K562 (cell line): ENCODE data around the gene VHLL. TPM values are rescaled to one million over a fixed set of nuclear protein-coding genes. Genes with fewer than 3 reads are reported as not detected.

ENCODE experiments used
- AFF1 ChIP-seq, 2 experiments: fragments of 450-650 bp; IDR thresholded peaks; 2 replicates each; pipeline ENCODE4 v1.6.1; 2018; ENCODE audit warnings: mild to moderate bottlenecking in 2 of 2, low read depth in 1 of 2; ENCODE audit not compliant: partially characterized antibody in 2 of 2
- AFF4 ChIP-seq: sonication (generic); formaldehyde crosslinking; IDR thresholded peaks from 2 replicates; pipeline ENCODE4 v1.8.0; 2023; ENCODE audit warnings: mild to moderate bottlenecking, missing genetic modification reagents
- BRD4 ChIP-seq: fragments of 200-600 bp; sonication (generic); IDR thresholded peaks from 2 replicates; pipeline ENCODE4 v1.6.1; 2017; ENCODE audit warnings: inconsistent platforms
- CXXC5 ChIP-seq: fragments of 250-450 bp; sonication (Bioruptor Pico); IDR thresholded peaks from 2 replicates; pipeline ENCODE4 v1.8.0; 2022; ENCODE audit warnings: inconsistent platforms, mild to moderate bottlenecking, moderate library complexity
- E2F4 ChIP-seq: sonication (generic); formaldehyde crosslinking; IDR thresholded peaks from 2 replicates; pipeline ENCODE4 v1.8.0; 2022; ENCODE audit warnings: mild to moderate bottlenecking, low read depth, missing genetic modification reagents
- EP300 ChIP-seq: IDR thresholded peaks from 2 replicates; pipeline ENCODE4 v1.6.1; 2012; ENCODE audit warnings: low read length, improper control_type of control experiment
- ESRRB ChIP-seq: fragments of 250-450 bp; sonication (Bioruptor Pico); IDR thresholded peaks from 2 replicates; pipeline ENCODE4 v1.5.0; 2020; ENCODE audit warnings: mild to moderate bottlenecking, moderate library complexity, borderline replicate concordance
- HNRNPK ChIP-seq: fragments of 200-400 bp; formaldehyde crosslinking; IDR thresholded peaks from one replicate; pipeline ENCODE4 v1.6.1; 2018; ENCODE audit warnings: mild to moderate bottlenecking, low read depth, low read length; ENCODE audit not compliant: poor library complexity, severe bottlenecking
- NBN ChIP-seq: fragments of 450-650 bp; IDR thresholded peaks from 2 replicates; pipeline ENCODE4 v1.6.1; 2016; ENCODE audit warnings: low read depth, mild to moderate bottlenecking
- PHF21A ChIP-seq: fragments of 450-650 bp; IDR thresholded peaks from 2 replicates; pipeline ENCODE4 v1.6.1; 2017; ENCODE audit warnings: low read depth, borderline replicate concordance
- RBM25 ChIP-seq: fragments of 200-400 bp; formaldehyde crosslinking; IDR thresholded peaks from 2 replicates; pipeline ENCODE4 v1.6.1; 2018; ENCODE audit warnings: low read length, low read depth, moderate library complexity; ENCODE audit not compliant: severe bottlenecking
- SMAD3 ChIP-seq: fragments of 450-650 bp; formaldehyde crosslinking; conservative IDR thresholded peaks from 2 replicates; pipeline ENCODE4 v1.4.0; 2020; ENCODE audit warnings: mild to moderate bottlenecking
- SNRNP70 ChIP-seq: fragments of 200-400 bp; formaldehyde crosslinking; optimal IDR thresholded peaks from 2 replicates; pipeline ENCODE3; 2017; ENCODE audit warnings: low read depth, low read length
- SRSF9 ChIP-seq: fragments of 200-400 bp; formaldehyde crosslinking; IDR thresholded peaks from 2 replicates; pipeline ENCODE4 v1.6.1; 2017; ENCODE audit warnings: low read depth, low read length, borderline replicate concordance
- TRIM24 ChIP-seq, 2 experiments: fragments of 450-650 bp; IDR thresholded peaks; 2 replicates each; pipeline ENCODE4 v1.6.1; 2016
- VEZF1 ChIP-seq: fragments of 200-800 bp; sonication (Bioruptor generic); IDR thresholded peaks from 2 replicates; pipeline ENCODE4 v1.6.1; 2017; ENCODE audit warnings: missing genetic modification characterization, missing compliant biosample characterization
- ZKSCAN3 ChIP-seq: fragments of 250-450 bp; sonication (Bioruptor Pico); IDR thresholded peaks from 2 replicates; pipeline ENCODE4 v1.4.0; 2020
- ZNF324 ChIP-seq: fragments of 250-450 bp; sonication (Bioruptor Pico); IDR thresholded peaks from 2 replicates; pipeline ENCODE4 v1.4.0; 2020; ENCODE audit warnings: mild to moderate bottlenecking
- polyA plus RNA-seq, 8 experiments: library from polyadenylated mRNA; depleted of rRNA in 4 of 8; stranded (reverse) in 5 of 8; unstranded in 3 of 8; fragments of >200 nt; fragmentation: Nextera tagmentation in 2 of 8; fragmentation: Illumina TruSeq in 1 of 8; extraction: Ambion mirVana in 2 of 8; extraction: Trizol in 1 of 8; gene quantifications; 2 replicates each; pipeline versions ENCODE4 v1.2.1 to v1.2.3, GENCODE V29; 2011 to 2014; ENCODE audit warnings: inconsistent platforms in 1 of 8, missing spikeins in 1 of 8
- total RNA-seq, 7 experiments: library from RNA; depleted of rRNA in 6 of 7; stranded (reverse); fragments of >200 nt in 6 of 7; fragmentation: Illumina TruSeq in 2 of 7; extraction: Trizol in 2 of 7; gene quantifications; 2 replicates each; pipeline versions ENCODE4 v1.2.1 to v1.2.3, GENCODE V29; 2011 to 2021; ENCODE audit warnings: low replicate concordance in 1 of 7

VHLL gene
- total and polyA plus RNA-seq, 9 of the 15 experiments (the other 6 are each of a cell fraction or from before 2014, with no cell fraction given), result not detected

- TF ChIP-seq AFF1 (IDR thresholded peaks at IDR 0.05; ENCODE audit: low read depth in 1 of 2, partially characterized antibody in 2 of 2), result peak in 1 of 2 experiments; percentile 53
- TF ChIP-seq TRIM24 (IDR thresholded peaks at IDR 0.05), result no peak
- no peak for TF ChIP-seq ESRRB
- 0 out of 2 replicates have a peak, but pooled peaks have one; percentile 3 for TF ChIP-seq EP300
- TF ChIP-seq PHF21A, result no peak
- no peak for TF ChIP-seq ZNF324
- no peak for TF ChIP-seq E2F4
- no peak for TF ChIP-seq SMAD3 (CRISPR knock-in tag)
- no peak for TF ChIP-seq HNRNPK
- peak; percentile 69 for TF ChIP-seq CXXC5 (CRISPR knock-in tag)
- no peak for TF ChIP-seq RBM25
- no peak for TF ChIP-seq NBN
- no peak for TF ChIP-seq AFF4 (CRISPR knock-in tag)
- no peak for TF ChIP-seq SRSF9
- TF ChIP-seq BRD4, result 0 out of 2 replicates have a peak, but pooled peaks have one; percentile 41
- no peak for TF ChIP-seq VEZF1
- TF ChIP-seq SNRNP70, result no peak
- no peak for TF ChIP-seq ZKSCAN3 (CRISPR knock-in tag)
Observed at GRCh38 chr1:156295391-156295947, 3.6 kb downstream of the VHLL start, which contains the start of gene GLMP (continued).
